GM18868 (cell line): Measurements from ENCODE around the gene RSRC1.
A peak's percentile ranks its signal among the peaks of the same experiment; 100 is the strongest.
"Not testable (repeated sequence)": the region's sequence is repeated elsewhere in the genome, so short reads cannot be mapped to it uniquely, and the experiment has no call there.

Source experiments
- ATAC-seq: cut with Tn5 transposase; IDR thresholded peaks from one replicate; pipeline ENCODE4 v1.9.1; 2021; ENCODE audit warnings: mild to moderate bottlenecking, moderate library complexity; ENCODE audit not compliant: unreplicated experiment

Gene RSRC1

DNA sequence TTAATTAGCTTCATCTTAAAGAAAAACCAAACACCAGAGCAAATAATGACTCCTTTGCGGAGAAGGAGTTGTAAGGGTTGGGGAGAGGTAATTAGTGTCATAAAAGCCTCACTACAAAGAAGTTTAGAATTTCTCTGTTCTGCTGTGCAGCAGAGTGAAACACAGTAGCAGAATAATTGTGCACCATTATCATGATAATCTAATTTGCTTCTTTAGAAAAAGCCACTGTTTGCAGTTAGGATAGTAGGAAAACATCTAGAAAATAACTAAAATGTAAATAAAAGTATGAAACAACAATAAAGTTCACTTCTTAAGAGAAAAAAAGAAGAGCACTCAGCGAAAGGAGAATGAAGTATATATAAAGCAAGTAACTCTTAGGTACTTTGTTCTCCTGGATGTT, 9.2 kb upstream of the RSRC1 start:
- no peak for ATAC-seq

DNA sequence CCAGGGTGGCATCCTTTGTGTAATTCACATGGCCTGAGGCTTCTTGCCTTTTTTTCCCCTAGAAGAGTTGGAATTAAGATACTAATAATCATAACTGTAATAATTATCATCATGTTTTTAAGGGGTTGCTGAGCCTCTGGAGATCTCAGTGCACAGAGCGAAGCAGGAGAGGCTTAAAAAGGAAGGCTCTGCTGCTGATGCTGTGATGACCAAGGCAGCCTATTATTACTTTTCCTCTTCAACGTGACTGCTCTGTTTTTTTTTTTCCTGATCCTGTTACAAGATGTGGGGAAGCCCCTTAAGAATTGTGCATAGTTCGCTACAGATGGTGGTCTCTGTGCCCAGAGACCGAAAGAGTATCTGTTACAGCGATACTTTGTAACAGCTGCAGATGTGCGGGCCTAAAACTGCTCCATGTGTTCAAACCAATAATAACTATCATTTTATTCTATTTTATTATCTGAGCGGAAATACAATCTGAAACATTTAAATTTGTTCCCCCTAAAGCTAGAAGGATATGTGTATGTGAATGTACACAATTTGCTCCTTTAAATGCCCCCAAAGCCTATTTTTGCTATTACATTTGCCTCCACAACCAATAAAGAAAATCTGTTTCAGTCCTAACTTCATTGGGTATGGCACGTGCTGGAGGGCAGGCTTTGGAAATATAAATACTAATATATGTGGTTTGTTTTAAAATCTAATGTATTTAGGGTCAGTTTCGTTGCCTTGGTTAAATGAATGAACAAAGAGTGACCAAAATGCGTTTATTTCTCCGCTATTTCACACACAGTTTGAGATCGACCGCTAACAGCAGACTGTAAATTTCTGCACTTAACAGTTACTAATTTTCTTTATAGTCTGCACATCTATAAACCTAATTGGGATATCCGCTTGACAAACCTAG, 8.3 kb upstream of the RSRC1 start:
- ATAC-seq, result no peak

- no peak for ATAC-seq
Measured at GRCh38 chr3:158102242-158103080, 7.4 kb upstream of the RSRC1 start.

DNA sequence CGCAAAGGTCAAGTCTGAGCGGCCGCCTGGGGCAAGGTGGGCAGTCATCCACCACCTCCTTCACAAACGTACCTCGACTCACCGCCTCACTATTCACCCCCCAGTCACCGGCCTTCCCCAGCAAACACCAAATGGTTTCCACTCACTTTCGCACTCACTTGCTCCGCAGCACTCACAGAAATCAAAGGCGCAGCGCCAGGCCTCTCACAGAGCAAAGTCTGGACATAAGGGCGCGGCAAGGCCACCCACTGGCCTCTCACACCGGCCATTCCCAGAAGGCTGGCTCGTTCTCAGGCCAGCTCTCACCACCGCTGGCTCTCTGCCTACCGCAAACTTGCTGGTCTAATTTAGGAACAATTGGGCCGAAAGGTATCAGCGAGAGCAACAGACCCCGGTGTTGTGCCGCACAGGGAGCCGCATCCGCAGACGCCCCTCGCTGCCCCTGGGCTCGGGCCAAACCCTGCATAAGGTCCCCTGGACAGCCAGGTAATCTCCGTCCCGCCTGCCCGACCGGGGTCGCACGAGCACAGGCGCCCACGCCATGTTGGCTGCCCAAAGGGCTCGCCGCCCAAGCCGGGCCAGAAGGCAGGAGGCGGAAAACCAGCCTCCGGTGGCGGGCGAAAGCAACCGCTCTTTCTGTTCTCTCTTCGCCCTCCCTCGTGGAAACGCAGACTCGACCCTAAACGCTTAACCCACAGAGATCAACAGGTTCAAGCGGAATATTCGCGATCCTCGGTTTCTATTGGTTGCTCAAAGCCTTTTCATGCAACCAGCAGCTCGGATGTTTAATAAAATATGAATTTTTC, 6.6 kb upstream of the RSRC1 start:
- ATAC-seq, result peak; percentile 30

DNA sequence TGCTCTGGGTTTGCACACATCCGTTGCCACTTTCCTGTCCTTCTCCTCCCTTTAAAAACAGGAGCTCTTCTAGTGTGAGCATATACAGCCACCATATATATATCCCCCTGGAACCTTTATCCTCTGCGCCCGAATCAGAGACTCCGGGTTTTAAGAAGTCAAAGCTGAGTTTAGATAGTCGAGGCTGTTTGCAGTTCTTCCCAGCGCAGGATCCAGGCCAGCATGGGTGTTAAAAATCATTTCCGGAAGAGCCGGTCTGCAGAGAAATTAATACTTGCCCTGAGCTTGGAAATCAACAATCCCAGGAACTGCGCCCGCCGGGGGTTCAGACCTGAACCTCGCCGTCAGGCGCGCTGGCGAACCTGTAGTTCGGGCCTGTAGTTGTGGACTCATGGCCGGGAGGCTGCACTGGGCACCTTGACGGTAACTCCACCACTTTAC, 6.0 kb upstream of the RSRC1 start:
- no peak for ATAC-seq

DNA sequence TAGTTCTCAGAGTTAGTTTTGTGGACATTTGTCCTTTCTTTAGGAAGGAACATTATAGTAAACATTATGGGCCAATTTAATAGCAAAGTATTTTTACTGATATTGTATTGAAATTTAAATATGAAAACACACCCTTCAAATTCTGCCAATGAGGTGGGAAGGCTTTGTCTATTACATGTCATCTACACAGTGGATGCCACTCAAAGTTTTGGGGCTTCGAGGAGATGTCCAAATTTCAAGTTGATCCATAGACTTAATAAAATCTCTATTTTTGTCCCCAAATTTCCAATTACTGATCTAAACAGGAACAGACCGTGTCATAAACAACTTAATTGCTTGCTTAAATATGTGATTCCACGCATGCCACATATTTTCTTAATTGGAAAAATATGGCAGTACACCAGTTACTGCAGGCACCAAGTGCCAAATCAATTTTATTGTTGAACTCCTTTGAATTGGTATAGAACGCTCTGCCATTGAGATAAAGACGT, 5.4 kb upstream of the RSRC1 start:
- ATAC-seq, result no peak

- no peak for ATAC-seq
Measured at GRCh38 chr3:158105119-158105709, 4.7 kb upstream of the RSRC1 start.

GRCh38 chr3:158105710-158106253, 4.1 kb upstream of the RSRC1 start:
- ATAC-seq, result no peak

GRCh38 chr3:158106766-158107471, 3.0 kb upstream of the RSRC1 start:
- no peak for ATAC-seq

GRCh38 chr3:158107605-158108444, 2.1 kb upstream of the RSRC1 start:
- ATAC-seq, result no peak

- no peak for ATAC-seq
Measured at GRCh38 chr3:158108445-158108985, 1.4 kb upstream of the RSRC1 start.

DNA sequence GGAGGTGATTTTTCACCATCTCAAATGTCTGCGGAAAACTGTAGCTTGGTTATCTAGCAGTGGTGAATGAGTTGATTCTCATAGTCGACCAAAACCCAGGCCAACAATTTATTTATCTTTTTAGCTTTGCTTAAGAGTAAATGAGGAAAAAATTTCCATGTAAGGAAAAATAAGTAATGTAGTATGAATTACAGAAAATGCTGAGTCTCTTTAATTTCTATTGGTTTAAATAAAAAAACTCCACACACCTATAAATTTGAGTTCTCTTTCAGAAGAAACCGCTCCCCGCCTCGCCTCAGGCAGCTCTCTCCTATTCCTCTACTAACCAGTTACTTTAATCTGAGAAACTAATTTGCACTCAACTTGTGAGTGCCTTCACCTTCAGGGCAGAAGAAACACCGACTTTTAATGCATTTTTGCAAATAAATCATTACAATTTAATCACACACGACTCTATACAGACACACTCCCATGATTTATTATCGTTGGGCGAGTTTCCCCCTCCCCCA, 540 bp upstream of the RSRC1 start:
- ATAC-seq, result peak; percentile 16

- ATAC-seq, result peak; percentile 1
Measured at GRCh38 chr3:158110658-158111018, 749 bp downstream of the RSRC1 start.

DNA sequence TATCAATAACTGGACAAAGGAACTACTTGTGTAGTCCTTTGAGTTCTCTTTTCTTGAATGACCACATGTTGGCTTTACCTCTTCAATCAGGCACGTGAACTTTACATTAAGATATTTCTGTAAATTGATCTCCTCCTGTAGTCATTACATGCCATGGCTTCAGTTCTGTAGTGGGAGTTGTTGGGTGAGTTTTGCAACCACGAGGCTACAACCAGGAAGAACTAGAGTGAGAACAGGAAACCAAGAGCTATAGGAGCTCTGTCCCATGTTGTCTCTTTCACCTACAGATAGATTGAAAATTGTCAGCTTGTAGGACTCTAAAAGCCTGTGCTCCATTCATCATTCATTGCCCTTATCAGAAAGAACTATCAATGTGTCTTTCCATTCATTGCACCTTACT, 2.0 kb downstream of the RSRC1 start:
- no peak for ATAC-seq

DNA sequence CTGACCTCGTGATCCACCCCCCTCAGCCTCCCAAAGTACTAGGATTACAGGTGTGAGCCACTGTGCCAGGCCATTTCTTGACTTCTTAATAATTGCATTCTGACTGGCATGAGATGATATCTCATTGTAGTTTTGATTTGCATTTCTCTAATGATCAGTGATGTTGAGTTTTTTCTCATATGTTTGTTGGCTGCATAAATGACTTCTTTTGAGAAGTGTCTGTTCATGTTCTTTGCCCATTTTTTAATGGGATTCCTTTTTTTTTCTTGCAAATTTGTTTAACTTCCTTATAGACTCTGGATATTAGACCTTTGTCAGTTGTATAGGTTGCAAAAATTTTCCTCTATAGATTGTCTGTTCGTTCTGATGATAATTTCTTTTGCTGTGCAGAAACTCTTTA, 3.7 kb downstream of the RSRC1 start:
- ATAC-seq, result not testable (repeated sequence)

GRCh38 chr3:158120330-158120729, 10.4 kb downstream of the RSRC1 start:
- ATAC-seq, result no peak

- peak; percentile 96 for ATAC-seq
Measured at GRCh38 chr3:158121295-158121694, 11.4 kb downstream of the RSRC1 start.

- not testable (repeated sequence) for ATAC-seq
Measured at GRCh38 chr3:158122721-158123120, 12.8 kb downstream of the RSRC1 start.
